Activated T-cell treated with anti-CD3 and anti-CD28 coated beads, Interleukin-2, amount 50 U/mL, for 48 hours (primary cell): ENCODE data around the gene ZNF460.
A peak's percentile ranks its signal among the peaks of the same experiment; 100 is the strongest.

Source experiments
- DNase-seq, 2 experiments: peaks; one replicate each; pipeline ENCODE4 v3.0.0-alpha.2; 2020

Gene ZNF460

GRCh38 chr19:57280962-57281400 is 696 bp downstream of the ZNF460 start:
- peak in 1 of 2 experiments; percentile 34 for DNase-seq

- peak in 1 of 2 experiments; percentile 48 for DNase-seq
These were observed 1.8 kb downstream of the ZNF460 start for GRCh38 chr19:57282011-57282643.

- no peak for DNase-seq
These were observed 8.1 kb downstream of the ZNF460 start for GRCh38 chr19:57288373-57288772.

- no peak for DNase-seq
These were observed 10.7 kb downstream of the ZNF460 start for GRCh38 chr19:57290970-57291369.

- DNase-seq = no peak
These were observed 12.3 kb downstream of the ZNF460 start for GRCh38 chr19:57292547-57292946.

GRCh38 chr19:57293719-57294118 is 13.4 kb downstream of the ZNF460 start:
- DNase-seq = no peak

GRCh38 chr19:57302020-57302465 is 21.8 kb downstream of the ZNF460 start:
- no peak for DNase-seq

GRCh38 chr19:57302727-57303401 is 22.6 kb downstream of the ZNF460 start:
- DNase-seq = no peak

- DNase-seq = no peak
These were observed 24.8 kb downstream of the ZNF460 start for GRCh38 chr19:57305056-57305455.

- no peak for DNase-seq
These were observed 28.2 kb downstream of the ZNF460 start for GRCh38 chr19:57308514-57308913.

GRCh38 chr19:57310792-57311191 is 30.5 kb downstream of the ZNF460 start:
- DNase-seq = no peak

GRCh38 chr19:57314146-57314545 is 33.9 kb downstream of the ZNF460 start:
- no peak for DNase-seq

- DNase-seq = no peak
These were observed 37.2 kb downstream of the ZNF460 start for GRCh38 chr19:57317503-57317902.

GRCh38 chr19:57319869-57320179 is 39.5 kb downstream of the ZNF460 start:
- DNase-seq = no peak

- DNase-seq = peak; percentile 93 to 94
These were observed 40.1 kb downstream of the ZNF460 start, which contains the start of gene ZNF543 for GRCh38 chr19:57320180-57321084. ZNF543 (plus strand) TSS chr19:57320472; CDS start chr19:57320854, 382 bp downstream.

- DNase-seq = no peak
These were observed 40.8 kb downstream of the ZNF460 start for GRCh38 chr19:57321116-57321515.

GRCh38 chr19:57321751-57322150 is 41.5 kb downstream of the ZNF460 start:
- DNase-seq = no peak

GRCh38 chr19:57324992-57325391 is 44.7 kb downstream of the ZNF460 start:
- no peak for DNase-seq

- DNase-seq = no peak
These were observed 47.7 kb downstream of the ZNF460 start for GRCh38 chr19:57327993-57328392.

- no peak for DNase-seq
These were observed 53.9 kb downstream of the ZNF460 start for GRCh38 chr19:57334191-57334590.

GRCh38 chr19:57338877-57339276 is 58.6 kb downstream of the ZNF460 start:
- DNase-seq = no peak

- no peak for DNase-seq
These were observed 62.3 kb downstream of the ZNF460 start for GRCh38 chr19:57342582-57342981.
